Measurements from ENCODE around the gene APLF. TPM values are rescaled to one million over a fixed set of nuclear protein-coding genes. Genes with fewer than 3 reads are reported as not detected.

APLF gene
- total and polyA plus RNA-seq, 2 experiments from 2014 or later = 3.1 to 5.9 TPM

GRCh38 chr2:68447118-68447517 lies 20.3 kb upstream of the APLF start:
- Histone ChIP-seq H3K4me1 (ENCODE audit: low read depth) (no peaks in the 10 kb centered on the region), H3K27me3 (no peaks in the 10 kb centered on the region), H3K4me3 (no peak overlapping the region), H3K36me3 (no peaks in the 10 kb centered on the region), H3K27ac (no peak overlapping the region), H3K9me3 (ENCODE audit: low read depth) (peaks cover 3% of the 10 kb centered on the region)
- TF ChIP-seq CTCF (IDR thresholded peaks at IDR 0.05; ENCODE audit: low read depth, low read length) = no peak
- DNase-seq (ENCODE audit: low read depth in 1 of 2, low spot score in 1 of 2) = no peak

- H3K27me3 ChIP-seq = no peaks in the 10 kb centered on the region
- H3K9me3 ChIP-seq (ENCODE audit: low read depth) = no peaks in the 10 kb centered on the region
- no peak for DNase-seq (ENCODE audit: low read depth in 1 of 2, low spot score in 1 of 2)
- H3K36me3 ChIP-seq = no peaks in the 10 kb centered on the region
- no peak overlapping the region for H3K4me3 ChIP-seq
- no peaks in the 10 kb centered on the region for H3K4me1 ChIP-seq (ENCODE audit: low read depth)
- TF ChIP-seq CTCF (IDR thresholded peaks at IDR 0.05; ENCODE audit: low read depth, low read length) = no peak
- H3K27ac ChIP-seq = no peak overlapping the region
These were observed 18.4 kb upstream of the APLF start for GRCh38 chr2:68448671-68449653.

DNA sequence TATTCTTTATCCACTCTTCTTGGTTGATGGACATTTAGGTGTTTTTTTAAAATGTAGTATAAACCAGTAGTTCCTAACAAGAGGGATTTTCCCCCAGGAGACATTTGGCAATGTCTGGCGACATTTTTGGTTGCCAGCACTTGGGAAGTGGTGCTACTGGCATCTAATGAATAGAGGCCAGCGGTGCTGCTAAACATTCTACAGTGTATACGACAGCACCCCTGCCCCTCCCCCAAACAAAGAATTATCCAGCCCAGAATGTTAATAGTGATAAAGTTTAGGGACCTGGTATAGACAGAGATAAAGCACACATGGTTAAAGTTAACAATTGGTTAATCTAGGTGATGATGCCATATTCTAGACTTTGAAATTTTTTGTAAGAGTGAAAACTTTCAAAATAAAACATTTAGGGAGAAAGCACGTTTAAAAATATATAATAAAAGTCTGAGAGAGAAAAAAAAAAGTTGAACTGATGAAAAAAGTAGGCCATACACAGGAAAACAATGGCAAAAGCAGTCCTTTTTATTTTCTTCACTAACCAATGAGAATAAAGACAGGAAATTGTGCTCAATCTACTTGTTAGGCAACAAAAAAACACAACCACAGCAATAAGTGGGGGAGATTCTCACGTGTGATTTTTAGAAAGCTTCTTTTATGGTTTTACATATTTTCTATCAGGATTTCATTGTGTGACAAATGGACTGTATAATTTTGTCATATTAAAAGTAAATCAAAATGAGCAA lies 15.1 kb upstream of the APLF start:
- Histone ChIP-seq H3K4me3 (no peak overlapping the region), H3K4me1 (ENCODE audit: low read depth) (no peaks in the 10 kb centered on the region), H3K36me3 (no peaks in the 10 kb centered on the region), H3K9me3 (ENCODE audit: low read depth) (no peaks in the 10 kb centered on the region), H3K27me3 (no peaks in the 10 kb centered on the region), H3K27ac (no peak overlapping the region)
- no peak for DNase-seq (ENCODE audit: low read depth in 1 of 2, low spot score in 1 of 2)
- no peak for TF ChIP-seq CTCF (IDR thresholded peaks at IDR 0.05; ENCODE audit: low read depth, low read length)

DNA sequence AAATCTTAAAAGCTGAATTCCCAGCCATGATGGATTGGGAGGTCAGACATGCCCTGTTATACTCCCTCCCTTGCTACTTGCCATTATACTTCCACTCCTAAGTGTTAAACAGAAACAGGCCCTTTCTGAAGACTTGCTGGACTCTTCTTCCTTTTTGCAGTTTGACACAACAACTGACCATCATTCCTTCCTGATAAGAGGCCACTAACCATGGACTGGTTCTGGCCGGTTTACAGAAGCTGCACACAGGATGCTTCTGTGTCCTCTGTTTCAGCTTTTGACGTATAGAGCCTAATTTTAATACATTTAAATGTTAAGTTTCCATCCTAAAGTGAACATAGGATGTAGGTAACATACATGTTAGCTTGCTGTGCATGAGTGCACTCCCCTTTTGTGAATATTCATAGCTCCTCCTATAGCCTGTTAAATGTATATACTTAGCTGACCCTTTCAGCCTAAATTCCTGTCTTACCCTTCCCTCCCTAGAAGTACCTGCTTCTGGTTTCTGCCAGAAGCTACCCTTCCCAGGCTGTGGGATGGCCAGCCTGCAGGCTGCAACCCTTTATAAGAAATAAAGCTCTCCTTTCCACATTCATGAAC lies 13.5 kb upstream of the APLF start:
- H3K9me3 ChIP-seq (ENCODE audit: low read depth) = no peaks in the 10 kb centered on the region
- H3K4me1 ChIP-seq (ENCODE audit: low read depth) = no peaks in the 10 kb centered on the region
- H3K4me3 ChIP-seq = no peak overlapping the region
- H3K27me3 ChIP-seq = no peaks in the 10 kb centered on the region
- no peak for TF ChIP-seq CTCF (IDR thresholded peaks at IDR 0.05; ENCODE audit: low read depth, low read length)
- DNase-seq (ENCODE audit: low read depth in 1 of 2, low spot score in 1 of 2) = no peak
- H3K36me3 ChIP-seq = no peaks in the 10 kb centered on the region
- no peak overlapping the region for H3K27ac ChIP-seq

DNA sequence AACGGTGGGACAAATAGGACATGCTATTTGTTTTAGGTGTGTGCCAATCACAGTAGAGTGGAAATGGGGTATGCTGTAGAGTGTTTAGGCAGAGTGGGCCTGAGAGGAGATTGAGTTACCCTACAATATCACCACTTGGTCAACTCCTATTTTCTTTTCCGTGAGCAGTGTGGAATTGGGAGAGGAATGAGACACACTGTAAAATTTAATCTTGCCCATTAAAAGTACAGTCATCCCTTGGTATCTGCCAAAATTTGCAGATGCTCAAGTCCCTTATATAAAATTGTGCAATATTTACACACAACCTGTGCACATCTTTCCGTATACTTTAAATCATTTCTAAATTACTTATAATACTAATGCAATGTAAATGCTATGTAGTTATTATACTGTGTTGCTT lies 12.7 kb upstream of the APLF start:
- Histone ChIP-seq H3K27me3 (no peaks in the 10 kb centered on the region), H3K27ac (no peak overlapping the region), H3K4me3 (no peak overlapping the region), H3K9me3 (ENCODE audit: low read depth) (no peaks in the 10 kb centered on the region), H3K4me1 (ENCODE audit: low read depth) (no peaks in the 10 kb centered on the region), H3K36me3 (no peaks in the 10 kb centered on the region)
- DNase-seq (ENCODE audit: low read depth in 1 of 2, low spot score in 1 of 2) = no peak
- no peak for TF ChIP-seq CTCF (IDR thresholded peaks at IDR 0.05; ENCODE audit: low read depth, low read length)
